HG02623 (cell line): ENCODE measurements around the gene UNC5C.

Experiments used
- ATAC-seq: cut with Tn5 transposase; IDR thresholded peaks from one replicate; pipeline ENCODE4 v1.9.1; 2021; ENCODE audit warnings: moderate library complexity; ENCODE audit not compliant: unreplicated experiment

The UNC5C gene

DNA sequence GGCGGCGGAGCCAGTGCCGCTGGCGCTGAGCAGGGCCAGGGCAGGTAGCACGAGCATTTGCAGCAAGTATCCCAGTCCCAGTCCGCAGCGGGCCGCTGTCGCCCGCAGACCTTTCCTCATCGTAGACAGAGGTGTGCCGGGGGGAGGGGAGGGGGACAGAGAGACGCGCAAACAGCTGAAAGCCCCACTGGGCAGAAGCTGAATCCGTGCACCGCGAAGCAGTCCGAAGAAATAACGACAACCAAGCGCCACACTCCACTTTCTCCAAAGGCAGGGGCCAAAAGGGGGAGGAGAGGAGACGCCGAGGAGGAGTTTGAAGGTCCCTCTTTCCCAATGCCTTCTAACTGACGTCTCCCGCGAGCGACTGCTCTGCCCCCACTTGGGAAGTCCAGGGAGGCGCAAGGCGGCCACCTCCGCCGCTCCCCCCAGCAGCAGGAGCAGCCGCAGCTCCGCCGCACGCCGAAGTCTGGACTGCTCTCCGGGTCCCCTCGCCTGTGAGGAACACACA lies at the start of gene UNC5C:
Gene UNC5C (minus strand): TSS at position 236 of the 508 bp plus-strand sequence.
- ATAC-seq: no peak

DNA sequence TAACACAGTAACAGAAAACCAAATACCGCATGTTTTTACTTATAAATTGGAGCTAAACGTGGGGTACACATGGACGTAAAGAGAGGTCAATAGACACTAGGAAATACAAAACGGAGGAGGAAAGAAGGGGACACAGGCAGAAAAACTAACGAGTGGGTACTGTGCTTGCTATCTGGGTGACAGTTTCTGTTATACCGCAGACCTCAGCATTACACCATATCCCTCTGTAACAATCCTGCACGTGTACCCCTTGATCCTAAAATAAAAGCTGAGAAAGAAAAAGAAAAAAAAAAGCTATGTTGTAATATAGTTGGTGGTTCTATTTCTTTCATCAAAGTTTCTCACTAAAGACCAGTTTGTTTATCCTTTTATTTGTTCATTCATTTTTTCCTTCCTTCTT lies 47.9 kb upstream of the UNC5C start:
- ATAC-seq: no peak

DNA sequence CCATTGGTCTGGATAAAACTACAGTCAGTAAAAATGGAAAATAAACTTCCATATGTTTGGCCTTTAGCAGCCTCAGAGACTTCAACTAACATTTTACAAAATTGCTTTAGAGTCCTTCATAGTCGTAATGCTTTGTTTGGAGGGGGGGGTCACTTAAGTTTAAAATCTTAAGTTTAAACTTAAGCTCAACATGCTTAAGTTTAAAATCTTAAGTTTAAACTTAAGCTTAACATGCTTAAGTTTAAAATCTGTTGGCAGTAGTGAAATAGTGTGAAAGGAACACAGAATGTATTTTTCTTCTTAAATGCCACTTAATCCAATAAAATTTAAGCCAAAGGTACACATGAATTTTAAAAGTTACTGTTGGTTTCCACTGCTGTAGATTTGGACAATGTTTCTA lies 45.9 kb upstream of the UNC5C start:
- ATAC-seq: no peak

DNA sequence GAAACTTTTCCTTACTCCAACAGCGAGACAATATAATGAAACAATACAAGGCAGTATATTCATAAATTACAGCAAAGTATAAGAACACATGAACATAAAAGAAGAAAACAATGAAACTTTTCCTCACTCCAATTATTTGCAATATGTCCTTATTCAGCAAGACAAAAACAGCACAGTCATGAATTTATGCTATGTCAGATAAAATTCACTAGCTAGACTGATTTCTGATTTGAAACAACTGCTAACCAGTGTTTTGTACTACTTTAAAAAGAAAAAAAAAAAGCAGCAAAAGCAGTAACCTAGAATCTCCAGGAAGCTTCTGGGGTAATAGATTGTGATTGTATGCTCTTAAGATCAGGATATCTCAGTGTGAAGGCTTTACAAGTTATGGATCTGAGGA lies 45.2 kb upstream of the UNC5C start:
- no peak for ATAC-seq

DNA sequence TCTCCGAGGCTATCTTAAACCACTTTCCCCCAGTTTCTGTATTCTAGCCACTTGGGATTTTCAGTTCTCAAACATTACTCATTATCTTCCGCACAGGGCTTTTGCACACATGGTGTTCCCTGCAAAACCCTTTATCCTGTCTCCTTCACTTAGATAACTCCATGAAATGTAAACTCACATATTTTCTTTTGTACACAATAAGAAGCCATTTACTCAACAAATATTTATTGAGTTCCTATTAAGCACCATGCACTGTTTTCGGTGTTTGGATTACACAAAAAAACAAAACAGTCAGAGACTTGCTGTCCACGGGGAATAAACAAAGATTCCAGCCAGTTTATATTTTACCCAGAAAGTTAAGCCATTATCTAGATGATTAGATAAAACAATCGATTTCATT lies 42.5 kb upstream of the UNC5C start:
- ATAC-seq: no peak

DNA sequence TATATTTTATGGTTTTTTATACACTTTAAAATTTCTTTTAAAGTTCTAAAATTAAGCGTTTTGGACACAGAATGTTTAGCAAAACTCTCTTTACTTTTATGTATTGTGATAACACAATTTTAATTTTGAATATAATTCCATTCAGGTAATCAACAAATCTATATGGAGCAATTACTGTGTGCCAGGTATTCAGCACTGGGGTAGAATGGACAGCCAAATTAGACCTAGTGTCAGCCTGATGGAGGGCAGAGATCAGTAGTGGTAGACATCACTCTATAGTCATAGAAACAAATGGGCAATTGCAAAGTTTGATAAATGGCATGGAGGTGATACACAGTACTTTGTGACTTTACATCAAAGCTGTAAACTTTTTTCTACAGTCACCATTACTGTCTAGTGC lies 41.8 kb upstream of the UNC5C start:
- ATAC-seq: no peak

DNA sequence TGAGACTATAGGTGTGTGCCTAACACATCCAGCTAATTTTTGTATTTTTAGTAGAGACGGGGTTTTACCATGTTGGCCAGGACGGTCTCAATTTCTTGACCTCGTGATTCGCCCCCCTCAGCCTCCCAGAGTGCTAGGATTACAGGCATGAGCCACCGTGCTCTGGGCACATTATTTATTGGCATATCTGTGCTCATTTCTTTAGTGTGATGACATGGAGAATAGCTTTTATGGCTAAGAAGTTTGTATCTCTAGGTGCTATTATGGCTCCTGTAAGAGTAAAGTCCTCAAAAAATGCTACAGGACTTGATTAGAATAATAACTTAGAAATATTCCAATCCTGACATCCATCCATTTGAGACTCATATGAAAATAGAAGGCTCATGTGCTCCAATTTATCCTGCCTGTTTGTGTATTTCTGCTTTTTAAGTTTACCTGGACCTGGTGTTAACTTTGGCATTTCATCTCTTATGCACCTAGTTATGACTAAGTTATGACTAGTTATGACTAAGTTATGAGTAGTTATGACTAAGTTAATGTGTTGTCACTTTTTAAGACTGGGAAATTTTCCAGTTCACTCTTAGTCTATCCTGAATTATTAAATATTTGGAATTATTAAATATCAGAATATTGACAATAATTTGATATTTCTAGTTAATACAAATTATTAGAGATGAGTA lies 36.4 kb upstream of the UNC5C start:
- no peak for ATAC-seq

DNA sequence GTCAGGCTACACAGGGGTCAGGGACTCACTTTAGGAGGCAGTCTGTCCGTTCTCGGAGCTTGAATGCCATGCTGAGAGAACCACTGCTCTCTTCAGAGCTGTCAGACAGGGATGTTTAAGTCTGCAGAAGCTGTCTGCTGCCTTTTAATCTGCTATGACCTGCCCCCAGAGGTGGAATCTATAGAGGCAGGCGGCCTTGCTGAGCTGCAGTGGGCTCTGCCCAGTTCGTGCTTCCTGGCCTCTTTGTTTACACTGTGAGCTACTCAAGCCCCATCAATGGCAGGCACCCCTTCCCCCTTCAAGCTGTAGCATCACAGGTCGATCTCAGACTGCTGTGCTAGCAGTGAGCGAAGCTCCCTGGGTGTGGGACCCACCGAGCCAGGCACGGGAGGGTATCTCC lies 31.5 kb upstream of the UNC5C start:
- ATAC-seq: no peak

DNA sequence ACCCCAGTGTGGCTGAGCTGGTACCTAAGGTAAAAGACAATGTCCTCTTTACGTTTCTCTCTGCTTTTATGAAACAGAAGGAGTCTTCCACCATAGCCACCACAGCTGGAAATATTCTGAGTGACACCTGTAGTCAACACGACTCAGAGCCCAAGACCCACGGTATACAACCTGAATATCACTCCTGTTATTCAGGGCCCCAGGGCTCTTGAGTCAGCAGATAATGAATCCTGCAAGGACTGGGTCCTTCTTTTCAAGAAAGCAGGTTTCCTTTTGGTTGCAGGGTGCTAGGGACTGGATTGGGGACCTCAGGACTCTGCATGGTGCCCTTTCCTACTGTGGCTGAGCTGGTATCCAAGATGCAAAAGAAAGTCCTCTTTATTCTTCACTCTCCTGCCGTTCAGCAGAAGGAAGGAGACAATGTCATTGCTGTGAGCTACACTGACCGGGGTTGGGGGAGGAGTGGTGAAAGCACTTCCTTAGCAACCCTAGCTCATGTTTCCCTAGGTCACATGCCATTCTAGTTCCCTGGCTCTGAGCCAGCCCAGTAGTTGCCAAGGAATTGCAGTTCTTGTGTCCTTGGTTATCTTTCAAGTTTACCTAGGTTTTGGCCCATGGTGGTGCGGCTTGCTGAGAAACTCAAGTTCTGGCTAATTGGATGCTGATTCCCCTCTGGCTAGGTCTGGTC lies 23.7 kb upstream of the UNC5C start:
- no peak for ATAC-seq

DNA sequence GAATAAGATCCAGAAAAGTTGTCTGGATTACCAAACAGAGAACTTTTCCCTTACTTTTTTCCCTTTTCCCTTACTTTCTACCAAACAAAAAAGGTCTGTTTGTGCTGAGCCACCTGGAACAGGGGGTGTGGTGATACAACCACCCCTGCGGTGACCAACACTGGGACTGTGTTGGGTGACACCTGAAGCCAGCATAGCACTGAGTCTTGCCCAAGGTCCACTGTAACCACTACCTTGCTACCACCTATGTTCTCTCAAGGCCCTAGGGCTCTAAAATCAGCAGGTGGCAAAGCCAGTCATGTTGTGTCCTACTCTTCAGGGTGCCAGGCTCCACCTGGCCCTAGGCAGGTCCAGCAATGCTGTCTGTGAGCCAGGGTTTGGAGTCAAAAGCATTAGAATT lies 22.8 kb upstream of the UNC5C start:
- no peak for ATAC-seq

DNA sequence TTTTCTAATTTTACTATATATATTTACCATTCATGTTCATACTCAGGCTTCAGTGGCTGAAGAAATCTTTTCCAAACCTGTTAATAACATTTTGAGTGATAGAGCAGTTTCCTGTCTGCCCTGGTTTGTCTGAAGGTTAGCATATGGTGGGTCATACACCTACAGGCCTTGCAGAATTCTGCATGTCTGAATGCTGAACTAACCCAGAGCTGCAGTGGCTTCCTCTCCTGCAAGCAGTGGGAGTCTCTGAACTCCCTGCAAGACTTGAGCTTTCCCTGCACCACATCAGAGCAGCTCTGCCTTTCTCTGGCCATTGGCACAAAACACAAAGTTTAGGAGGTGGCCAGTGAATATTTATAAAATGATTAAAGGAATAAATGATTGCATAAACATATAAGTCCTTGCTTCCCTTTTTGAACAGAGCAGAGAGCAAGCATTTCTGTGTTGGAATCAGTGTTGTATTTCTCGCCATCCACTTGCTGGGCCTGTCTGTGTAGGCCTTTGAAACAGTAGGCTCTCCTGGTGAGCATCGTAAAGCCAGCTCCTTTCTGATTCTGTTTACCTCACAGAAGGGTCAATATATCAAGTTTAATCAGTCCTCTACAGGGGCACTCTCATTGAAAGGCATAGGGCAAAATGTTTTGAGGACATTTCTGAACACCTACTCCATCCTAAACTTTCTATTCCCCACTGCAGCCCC lies 15.0 kb upstream of the UNC5C start:
- ATAC-seq: no peak

DNA sequence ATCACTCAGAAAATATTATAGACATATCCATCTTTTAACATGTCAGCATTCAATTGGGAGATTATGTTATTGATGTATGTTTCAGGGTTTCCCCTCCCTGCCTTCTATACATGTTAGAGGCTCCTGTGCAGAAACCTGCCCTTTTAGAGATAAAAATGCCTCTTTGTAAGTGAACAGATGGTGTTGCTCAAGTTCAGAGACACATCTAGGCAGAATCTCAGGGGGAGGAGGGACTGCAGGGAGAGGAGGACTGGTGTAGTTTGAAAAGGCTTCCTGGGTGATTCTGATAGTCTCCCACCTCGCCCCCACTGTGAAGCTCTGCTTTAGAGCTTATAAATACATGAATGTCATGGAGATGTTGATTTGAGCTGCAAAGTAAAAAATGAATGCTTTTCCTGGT lies 12.0 kb upstream of the UNC5C start:
- no peak for ATAC-seq

DNA sequence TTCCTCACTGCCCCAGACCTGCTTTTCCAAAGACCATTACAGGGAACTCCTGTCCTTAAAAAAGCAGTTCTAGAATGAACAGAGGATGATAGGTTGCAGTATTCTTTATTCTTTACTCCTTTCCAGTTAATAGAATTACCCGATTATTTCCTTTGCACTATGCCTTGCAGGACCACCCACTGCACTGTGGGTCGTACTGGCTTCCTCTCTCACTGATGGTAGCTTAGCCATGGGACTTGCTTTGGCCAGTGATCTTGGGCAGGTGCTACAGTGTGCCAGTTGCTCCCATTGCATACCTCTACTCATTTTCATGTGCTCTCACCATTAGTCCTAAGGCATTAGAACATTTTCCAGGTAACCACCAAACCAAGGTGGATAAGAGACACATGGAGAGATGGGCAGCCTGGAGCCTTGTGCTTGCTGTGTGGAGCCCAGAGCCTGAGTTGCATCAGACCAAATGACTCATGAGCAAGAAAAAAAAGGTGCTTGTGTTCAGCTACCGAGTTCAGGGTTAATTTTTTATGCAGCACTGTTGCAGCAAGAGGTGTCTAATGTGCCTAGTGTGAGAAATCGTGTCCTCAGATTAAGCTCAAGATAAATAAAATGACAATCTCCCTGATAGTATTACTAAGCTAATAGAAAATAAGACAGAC lies 7.6 kb upstream of the UNC5C start:
- no peak for ATAC-seq

DNA sequence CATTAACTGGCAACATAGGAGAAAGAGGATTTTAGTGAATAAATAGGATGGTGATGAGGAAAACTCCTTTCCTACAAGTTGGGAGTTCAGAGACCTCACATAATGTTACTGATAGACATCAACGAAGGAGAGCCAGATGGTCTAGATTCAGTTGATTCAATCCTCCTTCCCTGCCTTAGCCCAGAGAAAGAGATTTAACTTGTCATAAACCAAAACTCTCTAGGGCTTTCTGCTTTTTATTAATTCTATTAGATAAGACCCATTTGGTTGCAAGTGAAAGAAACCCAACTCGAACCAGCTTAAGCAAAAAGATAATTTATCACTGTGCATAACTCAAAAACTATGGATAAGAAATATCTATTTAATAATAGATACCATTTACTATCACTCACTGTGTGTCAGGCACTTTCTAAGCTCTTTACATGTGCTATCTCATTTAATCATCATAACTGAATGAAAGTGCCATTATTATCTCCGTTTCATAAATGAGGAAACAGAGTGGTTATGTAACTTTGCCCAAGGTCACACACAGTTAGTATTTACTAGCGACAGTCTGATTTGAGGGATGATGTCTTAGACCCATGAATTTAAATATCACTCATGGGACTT lies 4.3 kb upstream of the UNC5C start:
- ATAC-seq: no peak

DNA sequence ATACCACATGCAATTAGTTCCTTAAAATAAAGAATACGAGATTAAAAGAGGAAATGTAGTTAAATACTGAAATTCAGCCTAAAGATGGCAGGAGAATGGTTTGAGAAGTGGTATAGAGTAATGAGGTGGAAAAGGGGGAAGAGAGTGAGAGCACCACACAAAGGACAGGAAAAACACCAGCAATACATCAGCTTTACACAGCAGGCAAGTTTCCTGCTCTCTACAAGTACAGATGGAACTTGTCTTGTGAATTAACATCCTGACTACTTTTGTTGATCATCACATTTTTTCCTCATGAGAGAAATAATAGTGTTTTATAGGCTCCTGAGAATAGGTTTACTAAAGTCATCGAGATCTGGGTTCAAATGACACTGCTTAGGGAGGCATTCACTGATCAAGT lies 2.9 kb upstream of the UNC5C start:
- no peak for ATAC-seq

DNA sequence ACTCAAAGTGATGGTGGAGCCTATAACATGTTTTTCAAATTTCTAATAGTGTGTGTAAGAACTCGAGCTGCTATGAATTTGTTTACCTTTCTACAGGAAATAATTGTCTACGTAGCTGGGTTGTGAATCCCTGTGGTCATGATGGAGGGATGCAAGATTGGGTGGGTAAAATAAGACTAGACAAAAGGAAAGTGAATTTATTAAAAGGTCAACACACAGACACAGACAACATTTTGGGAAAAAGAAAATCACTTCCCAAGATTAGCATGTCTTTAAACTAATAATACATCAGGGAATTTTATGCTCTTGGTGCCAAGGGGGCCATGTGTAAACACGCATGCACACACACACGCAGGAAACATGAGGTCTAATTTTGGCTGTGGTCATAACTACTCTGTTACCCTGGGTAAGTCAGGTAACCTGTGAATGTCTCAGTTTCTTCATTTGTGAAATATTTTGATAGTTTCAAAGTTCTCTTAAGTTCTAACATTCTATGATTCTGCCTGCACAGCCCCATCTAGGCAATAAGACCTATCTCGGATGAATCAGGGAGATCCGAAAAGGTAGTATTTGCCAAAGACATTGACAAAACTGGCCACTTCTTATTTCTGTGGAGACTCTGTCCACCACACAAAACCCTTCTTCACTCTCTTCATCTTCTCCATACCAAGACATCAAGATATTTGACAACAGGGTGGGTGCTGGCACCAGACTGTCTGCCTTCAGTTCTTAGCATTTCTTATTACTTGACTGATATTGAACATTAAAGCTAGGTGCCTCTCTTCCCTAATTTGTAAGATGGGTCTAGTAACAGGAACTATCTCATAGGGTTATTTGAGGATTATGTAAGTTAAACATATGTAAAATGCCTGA lies 1.6 kb upstream of the UNC5C start:
- no peak for ATAC-seq

DNA sequence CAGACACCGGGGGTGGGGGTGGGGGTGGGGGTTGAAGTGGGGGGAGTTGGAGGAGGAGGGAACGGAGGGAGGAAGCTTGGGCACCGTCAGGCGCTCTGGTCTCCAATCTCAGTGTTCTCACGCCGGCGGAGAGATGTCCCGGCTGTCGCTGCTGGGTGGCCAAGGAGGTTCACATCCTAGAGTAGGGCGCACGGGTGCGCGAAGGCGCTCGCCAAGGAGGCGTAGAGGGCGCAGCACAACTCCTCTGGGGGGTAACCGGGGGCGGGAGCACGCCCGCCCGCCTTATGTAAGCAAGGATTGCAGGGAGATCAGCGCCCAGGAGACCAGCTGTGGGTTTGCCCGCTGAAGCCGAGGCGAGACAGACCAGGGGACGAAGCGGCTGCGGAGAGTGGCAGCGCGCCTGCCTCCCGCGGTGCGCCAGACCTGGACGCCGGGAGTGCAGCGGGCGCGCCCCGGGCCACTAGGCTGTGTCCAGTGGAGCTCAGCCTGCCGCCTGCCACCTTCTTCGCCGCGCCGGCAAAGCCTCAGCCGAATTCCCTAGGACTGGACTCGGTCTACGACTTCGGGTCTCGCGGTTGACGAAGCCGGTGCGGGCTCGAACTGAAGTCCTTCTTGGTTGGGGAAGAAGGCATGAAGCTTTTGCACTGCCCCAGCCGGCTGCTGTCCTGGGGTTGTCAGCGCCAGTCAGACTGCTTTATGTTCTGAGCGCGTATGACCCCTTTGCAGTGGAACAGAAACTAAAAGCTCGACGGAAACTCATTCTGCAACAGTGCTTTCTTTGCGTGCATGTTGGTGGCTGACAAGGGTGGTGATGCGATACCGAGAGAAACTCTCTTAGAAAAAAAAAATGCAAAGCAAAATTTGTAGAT lies 707 bp upstream of the UNC5C start:
- peak; percentile 97 for ATAC-seq

DNA sequence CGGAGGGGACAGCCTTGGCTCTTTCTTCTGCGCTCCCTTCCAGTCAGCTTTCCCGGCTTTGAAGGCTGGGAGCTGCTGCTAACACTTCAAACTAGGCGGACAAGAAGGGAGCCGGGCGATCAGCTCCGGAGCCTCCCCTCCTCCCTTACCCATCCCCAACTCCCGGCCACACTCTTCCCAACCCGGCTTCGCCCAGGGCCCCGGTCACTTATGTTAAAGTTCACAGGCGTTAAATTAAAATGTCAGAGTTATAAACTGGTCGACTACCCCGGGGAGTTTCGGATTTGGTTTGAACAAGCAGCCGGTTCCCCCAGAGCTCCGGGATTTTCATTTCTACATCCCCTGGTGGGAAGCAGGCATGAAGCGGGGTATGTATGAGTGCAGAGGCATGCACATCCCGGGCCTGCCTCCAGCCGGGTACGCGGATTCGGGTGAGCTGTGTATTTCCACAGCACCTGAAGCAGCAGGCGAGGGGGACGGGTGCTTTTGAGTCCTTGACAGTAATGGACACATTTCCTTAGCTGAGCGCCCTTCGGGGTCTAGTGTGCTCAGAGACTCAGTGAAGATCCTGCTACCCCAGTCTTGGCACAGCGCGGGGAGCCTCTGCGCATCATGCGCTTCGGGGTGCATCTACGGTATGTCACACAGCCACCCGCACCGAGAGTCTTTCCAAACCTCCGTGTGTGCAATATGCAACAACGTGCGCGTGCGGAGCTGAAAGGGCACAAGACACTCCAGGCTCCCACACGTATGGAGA lies 880 bp downstream of the UNC5C start:
- no peak for ATAC-seq
